ENCODE data around the gene PGRMC2.

DNA sequence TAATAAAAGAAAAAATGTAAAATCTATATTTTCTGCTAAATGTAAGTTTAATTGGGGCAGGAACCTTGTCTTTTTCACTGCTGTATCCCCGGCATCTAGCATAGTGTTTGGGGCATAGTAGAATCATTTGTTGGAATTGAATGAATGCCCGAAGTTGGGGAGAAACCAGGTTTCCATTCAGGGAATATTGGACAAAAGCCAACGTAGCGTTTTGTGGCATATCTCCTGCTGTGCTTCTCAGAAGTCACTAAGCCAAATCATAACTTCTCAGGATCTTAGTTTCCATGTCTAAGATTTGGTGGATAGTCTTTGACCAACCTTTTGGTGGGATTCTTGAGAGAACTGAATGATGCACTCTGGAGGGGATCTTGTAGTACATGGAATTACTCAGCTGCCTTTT, 42.0 kb upstream of the PGRMC2 start:
- TF ChIP-seq CTCF (conservative IDR thresholded peaks at IDR 0.05 in 1 of 2, IDR thresholded peaks at IDR 0.05 in 1 of 2; ENCODE audit: low read depth in 1 of 2, low read length in 2 of 2) (no peak), EZH2 (IDR thresholded peaks at IDR 0.05; ENCODE audit: low read length, missing control alignments) (no peak)
